Measurements from ENCODE around the gene AK5.

DNA sequence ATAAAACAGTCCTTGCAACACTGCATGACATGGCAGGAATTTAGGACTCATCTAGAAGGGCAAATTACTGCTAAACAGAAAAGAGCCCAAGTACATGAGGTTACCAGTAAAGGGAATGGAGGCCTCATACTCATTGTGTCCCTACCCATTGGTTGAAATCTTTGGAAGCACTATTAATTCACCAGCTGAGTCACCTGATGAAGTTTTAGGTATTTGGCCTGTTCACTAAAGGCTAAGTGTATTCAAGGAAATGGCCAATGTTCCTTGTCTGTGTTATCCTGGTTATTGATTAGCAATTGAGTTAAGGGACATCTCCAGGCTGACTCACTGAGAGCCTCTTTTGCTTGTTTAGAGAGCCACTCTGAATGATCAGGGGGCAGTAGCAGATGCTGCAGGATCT lies 212.2 kb downstream of the AK5 start:
- TF ChIP-seq, protein P1, sequence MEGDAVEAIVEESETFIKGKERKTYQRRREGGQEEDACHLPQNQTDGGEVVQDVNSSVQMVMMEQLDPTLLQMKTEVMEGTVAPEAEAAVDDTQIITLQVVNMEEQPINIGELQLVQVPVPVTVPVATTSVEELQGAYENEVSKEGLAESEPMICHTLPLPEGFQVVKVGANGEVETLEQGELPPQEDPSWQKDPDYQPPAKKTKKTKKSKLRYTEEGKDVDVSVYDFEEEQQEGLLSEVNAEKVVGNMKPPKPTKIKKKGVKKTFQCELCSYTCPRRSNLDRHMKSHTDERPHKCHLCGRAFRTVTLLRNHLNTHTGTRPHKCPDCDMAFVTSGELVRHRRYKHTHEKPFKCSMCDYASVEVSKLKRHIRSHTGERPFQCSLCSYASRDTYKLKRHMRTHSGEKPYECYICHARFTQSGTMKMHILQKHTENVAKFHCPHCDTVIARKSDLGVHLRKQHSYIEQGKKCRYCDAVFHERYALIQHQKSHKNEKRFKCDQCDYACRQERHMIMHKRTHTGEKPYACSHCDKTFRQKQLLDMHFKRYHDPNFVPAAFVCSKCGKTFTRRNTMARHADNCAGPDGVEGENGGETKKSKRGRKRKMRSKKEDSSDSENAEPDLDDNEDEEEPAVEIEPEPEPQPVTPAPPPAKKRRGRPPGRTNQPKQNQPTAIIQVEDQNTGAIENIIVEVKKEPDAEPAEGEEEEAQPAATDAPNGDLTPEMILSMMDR (IDR thresholded peaks at IDR 0.05) = no peak
- TF ChIP-seq POLR2A (IDR thresholded peaks at IDR 0.05) (no peak), POLR2AphosphoS5 (IDR thresholded peaks at IDR 0.05) (no peak), EP300 (IDR thresholded peaks at IDR 0.05) (no peak)
